WTC11 (cell line): ENCODE data around the gene L1CAM. TPM values are rescaled to one million over a fixed set of nuclear protein-coding genes. Genes with fewer than 3 reads are reported as not detected.
A peak's percentile ranks its signal among the peaks of the same experiment; 100 is the strongest.

Experiments
- ATAC-seq: fragments of 200-7000 bp; cut with Tn5 transposase; 2 replicates; pipeline ENCODE4 v1.10.0; 2021; ENCODE audit warnings: mild to moderate bottlenecking, moderate library complexity
- CTCF ChIA-PET: fragments of 300-600 bp; sonication (Branson Sonifier 250); formaldehyde crosslinking; loops from one replicate; lab custom pipeline; 2021; ENCODE audit warnings: antibody characterized with exemption; lab: Charles Lee
- POLR2A ChIA-PET: fragments of 350-600 bp; sonication (Branson Sonifier 250); formaldehyde crosslinking; loops from one replicate; lab custom pipeline; 2021; ENCODE audit warnings: antibody characterized with exemption; lab: Charles Lee
- DNase-seq: peaks from one replicate; pipeline ENCODE4 v3.0.0; 2021; ENCODE audit warnings: low spot score
- H3K27ac Mint-ChIP-seq: 2 replicates; pipeline ENCODE4 v1.8.0; 2021; ENCODE audit warnings: mixed read lengths
- H3K27me3 Mint-ChIP-seq: 2 replicates; pipeline ENCODE4 v1.8.0; 2021; ENCODE audit warnings: low read depth, mild to moderate bottlenecking, moderate library complexity, mixed read lengths
- H3K36me3 Mint-ChIP-seq: 2 replicates; pipeline ENCODE4 v1.8.0; 2021; ENCODE audit warnings: mixed read lengths
- H3K4me1 Mint-ChIP-seq: 2 replicates; pipeline ENCODE4 v1.8.0; 2022; ENCODE audit warnings: mixed read lengths
- H3K4me3 Mint-ChIP-seq: 2 replicates; pipeline ENCODE4 v1.8.0; 2021; ENCODE audit warnings: mild to moderate bottlenecking, moderate library complexity, mixed read lengths
- H3K9me3 Mint-ChIP-seq: 2 replicates; pipeline ENCODE4 v1.8.0; 2021; ENCODE audit warnings: mixed read lengths
- ATF1 ChIP-seq: sonication (generic); formaldehyde crosslinking; IDR thresholded peaks from 2 replicates; pipeline ENCODE4 v1.8.1; 2023; ENCODE audit warnings: mild to moderate bottlenecking, moderate library complexity, missing genetic modification reagents
- ATF2 ChIP-seq: sonication (generic); formaldehyde crosslinking; IDR thresholded peaks from 2 replicates; pipeline ENCODE4 v1.8.1; 2022; ENCODE audit warnings: low read depth, missing genetic modification reagents, borderline replicate concordance
- ATF3 ChIP-seq: sonication (generic); formaldehyde crosslinking; conservative IDR thresholded peaks from 2 replicates; pipeline ENCODE4 v1.8.1; 2022; ENCODE audit warnings: mild to moderate bottlenecking, missing genetic modification reagents
- CREM ChIP-seq: sonication (generic); formaldehyde crosslinking; IDR thresholded peaks from 2 replicates; pipeline ENCODE4 v1.8.1; 2022; ENCODE audit warnings: mild to moderate bottlenecking, missing genetic modification reagents, moderate library complexity
- E2F4 ChIP-seq: sonication (generic); formaldehyde crosslinking; IDR thresholded peaks from 2 replicates; pipeline ENCODE4 v1.8.1; 2022; ENCODE audit warnings: low read depth, mild to moderate bottlenecking, moderate library complexity, missing genetic modification reagents, borderline replicate concordance
- ESRRA ChIP-seq: sonication (generic); formaldehyde crosslinking; IDR thresholded peaks from 2 replicates; pipeline ENCODE4 v1.8.1; 2022; ENCODE audit warnings: mild to moderate bottlenecking, missing genetic modification reagents, borderline replicate concordance
- ETV6 ChIP-seq: sonication (generic); formaldehyde crosslinking; IDR thresholded peaks from 2 replicates; pipeline ENCODE4 v1.8.1; 2022; ENCODE audit warnings: mild to moderate bottlenecking, missing genetic modification reagents
- FOXK1 ChIP-seq: sonication (generic); formaldehyde crosslinking; IDR thresholded peaks from 2 replicates; pipeline ENCODE4 v1.8.0; 2022; ENCODE audit warnings: mild to moderate bottlenecking, moderate library complexity, missing genetic modification reagents
- GRHL2 ChIP-seq: fragments of 250-450 bp; sonication (Bioruptor Pico); IDR thresholded peaks from 2 replicates; pipeline ENCODE4 v1.8.0; 2022; ENCODE audit warnings: mild to moderate bottlenecking, moderate library complexity; ENCODE audit not compliant: insufficient replicate concordance, severe bottlenecking
- HMGXB4 ChIP-seq: sonication (generic); formaldehyde crosslinking; IDR thresholded peaks from 2 replicates; pipeline ENCODE4 v1.8.1; 2023; ENCODE audit warnings: mild to moderate bottlenecking, moderate library complexity, missing genetic modification reagents
- IRF1 ChIP-seq: sonication (generic); formaldehyde crosslinking; IDR thresholded peaks from 2 replicates; pipeline ENCODE4 v1.8.0; 2023; ENCODE audit warnings: missing genetic modification reagents
- IRF2 ChIP-seq: sonication (generic); formaldehyde crosslinking; IDR thresholded peaks from 2 replicates; pipeline ENCODE4 v1.8.0; 2022; ENCODE audit warnings: low read depth, missing genetic modification reagents, borderline replicate concordance
- JAZF1 ChIP-seq: fragments of 250-450 bp; sonication (Bioruptor Pico); IDR thresholded peaks from 2 replicates; pipeline ENCODE4 v1.9.0; 2021; ENCODE audit warnings: moderate library complexity, mild to moderate bottlenecking, inconsistent platforms
- KAT7 ChIP-seq: sonication (generic); formaldehyde crosslinking; IDR thresholded peaks from 2 replicates; pipeline ENCODE4 v1.8.1; 2023; ENCODE audit warnings: missing genetic modification reagents, mild to moderate bottlenecking, borderline replicate concordance
- NFYB ChIP-seq: sonication (generic); formaldehyde crosslinking; conservative IDR thresholded peaks from 2 replicates; pipeline ENCODE4 v1.8.0; 2022; ENCODE audit warnings: low read depth, missing genetic modification reagents
- NR3C1 ChIP-seq: sonication (generic); formaldehyde crosslinking; conservative IDR thresholded peaks from 2 replicates; pipeline ENCODE4 v1.8.1; 2023; ENCODE audit warnings: low read depth, mild to moderate bottlenecking, missing genetic modification reagents
- SMAD4 ChIP-seq: sonication (generic); formaldehyde crosslinking; IDR thresholded peaks from 2 replicates; pipeline ENCODE4 v1.8.0; 2022; ENCODE audit warnings: mild to moderate bottlenecking, missing genetic modification reagents
- STAT6 ChIP-seq: sonication (generic); formaldehyde crosslinking; conservative IDR thresholded peaks from 2 replicates; pipeline ENCODE4 v1.8.1; 2023; ENCODE audit warnings: mild to moderate bottlenecking, low read depth, missing genetic modification reagents, moderate library complexity
- TEAD4 ChIP-seq: sonication (generic); formaldehyde crosslinking; IDR thresholded peaks from 2 replicates; pipeline ENCODE4 v1.8.0; 2022; ENCODE audit warnings: mild to moderate bottlenecking, missing genetic modification reagents
- ZMAT4 ChIP-seq: fragments of 250-450 bp; sonication (Bioruptor Pico); IDR thresholded peaks from 2 replicates; pipeline ENCODE4 v1.9.0; 2021; ENCODE audit warnings: mild to moderate bottlenecking
- ZNF138 ChIP-seq: sonication (generic); formaldehyde crosslinking; conservative IDR thresholded peaks from 2 replicates; pipeline ENCODE4 v1.8.1; 2022; ENCODE audit warnings: mild to moderate bottlenecking, moderate library complexity, missing genetic modification reagents
- ZNF232 ChIP-seq: sonication (generic); formaldehyde crosslinking; IDR thresholded peaks from 2 replicates; pipeline ENCODE4 v1.8.0; 2022; ENCODE audit warnings: mild to moderate bottlenecking, missing genetic modification reagents
- ZNF416 ChIP-seq: fragments of 250-450 bp; sonication (Bioruptor Pico); IDR thresholded peaks from 2 replicates; pipeline ENCODE4 v1.9.0; 2021; ENCODE audit warnings: mild to moderate bottlenecking, inconsistent platforms
- ZSCAN18 ChIP-seq: fragments of 250-450 bp; sonication (Bioruptor Pico); IDR thresholded peaks from 2 replicates; pipeline ENCODE4 v2.1.2; 2022; ENCODE audit warnings: mild to moderate bottlenecking, moderate library complexity
- total RNA-seq: library from RNA; stranded (reverse); gene quantifications from 3 replicates; pipeline ENCODE4 v1.2.3, GENCODE V29; 2021

L1CAM gene
- total RNA-seq, 1 experiment from 2014 or later, result 40.2 TPM

GRCh38 chrX:153876112-153876491 lies 9.9 kb downstream of the L1CAM start:
- no peaks in the 10 kb centered on the region; the same call in 1 of the 2 replicates for H3K27me3 Mint-ChIP-seq
- POLR2A ChIA-PET, result interaction anchor here (0.6 to 1.0 kb wide), 3 partner anchors 50 to 88 kb away, joined by 3 to 4 read pairs (median 3); partner anchors contain the start of gene ARHGAP4
- no peaks in the 10 kb centered on the region for H3K36me3 Mint-ChIP-seq
- CTCF ChIA-PET, result interaction anchor here (0.6 to 1.5 kb wide), 3 partner anchors 11 to 189 kb away, joined by 3 read pairs; no protein-coding TSS in a partner anchor
- no peak for TF ChIP-seq ZNF416
- no peak for TF ChIP-seq E2F4 (CRISPR knock-in tag)
- TF ChIP-seq NR3C1, result no peak
- TF ChIP-seq ATF2, result no peak
- TF ChIP-seq SMAD4 (CRISPR knock-in tag), result no peak
- no peak for TF ChIP-seq ZNF138
- no peak for TF ChIP-seq TEAD4
- TF ChIP-seq JAZF1 (CRISPR knock-in tag), result no peak
- no peak for TF ChIP-seq NFYB (CRISPR knock-in tag)
- no peak for TF ChIP-seq CREM (CRISPR knock-in tag)
- TF ChIP-seq ZSCAN18 (CRISPR knock-in tag), result no peak
- TF ChIP-seq HMGXB4 (CRISPR knock-in tag), result no peak
- no peak for TF ChIP-seq GRHL2
- TF ChIP-seq ATF1 (CRISPR knock-in tag), result no peak
- no peak for TF ChIP-seq ETV6
- TF ChIP-seq IRF2, result no peak
- no peak for TF ChIP-seq ATF3
- ATAC-seq (no peak), DNase-seq (no peak)
- no peaks in the 10 kb centered on the region for H3K9me3 Mint-ChIP-seq
- no peak overlapping the region for H3K27ac Mint-ChIP-seq
- peak overlapping the region; percentile 28 for H3K4me3 Mint-ChIP-seq
- peaks cover 46% of the 10 kb centered on the region for H3K4me1 Mint-ChIP-seq

- H3K9me3 Mint-ChIP-seq, result no peaks in the 10 kb centered on the region
- ATAC-seq (peak; percentile 61), DNase-seq (peak; percentile 77)
- no peaks in the 10 kb centered on the region; the same call in 1 of the 2 replicates for H3K27me3 Mint-ChIP-seq
- no peak overlapping the region for H3K27ac Mint-ChIP-seq
- H3K4me1 Mint-ChIP-seq, result peaks cover 41% of the 10 kb centered on the region
- no peaks in the 10 kb centered on the region for H3K36me3 Mint-ChIP-seq
- ChIA-PET CTCF (interaction anchor here (0.6 to 1.5 kb wide), 3 partner anchors 12 to 188 kb away, joined by 3 read pairs; no protein-coding TSS in a partner anchor), POLR2A (interaction anchor here (0.6 to 1.0 kb wide), 3 partner anchors 51 to 88 kb away, joined by 3 to 4 read pairs (median 3); partner anchors contain the start of gene ARHGAP4)
- peak overlapping the region; percentile 33; the same call in 1 of the 2 replicates for H3K4me3 Mint-ChIP-seq
- TF ChIP-seq ZMAT4 (CRISPR knock-in tag) (no peak), IRF1 (CRISPR knock-in tag) (peak; percentile 98), FOXK1 (CRISPR knock-in tag) (peak; percentile 99), ESRRA (CRISPR knock-in tag) (peak; percentile 99), STAT6 (CRISPR knock-in tag) (peak; percentile 93; the same call in 1 of the 2 replicates), KAT7 (CRISPR knock-in tag) (peak; percentile 99), ETV6 (peak; percentile 100), ZNF232 (CRISPR knock-in tag) (peak; percentile 100)
Observed at GRCh38 chrX:153875391-153876111, 10.4 kb downstream of the L1CAM start.
